Endodermal cell (in vitro differentiated cells): Measurements from ENCODE around the gene C1QTNF8. TPM values are rescaled to one million over a fixed set of nuclear protein-coding genes. Genes with fewer than 3 reads are reported as not detected.
"Not testable (repeated sequence)": the region's sequence is repeated elsewhere in the genome, so short reads cannot be mapped to it uniquely, and the experiment has no call there.

Source experiments
- DNase-seq: peaks from one replicate; pipeline ENCODE4 v3.0.0-alpha.2; 2017
- H3K27ac ChIP-seq: 2 replicates; pipeline ENCODE4 v1.5.1; 2013; ENCODE audit warnings: mild to moderate bottlenecking, low read depth, low read length, moderate library complexity
- H3K27me3 ChIP-seq: 2 replicates; pipeline ENCODE4 v1.6.1; 2013; ENCODE audit warnings: mild to moderate bottlenecking, low read length, moderate library complexity; ENCODE audit not compliant: insufficient read depth, control insufficient read depth, poor library complexity, severe bottlenecking
- H3K36me3 ChIP-seq: 2 replicates; pipeline ENCODE4 v1.7.0; 2013; ENCODE audit warnings: mild to moderate bottlenecking, low read length, moderate library complexity; ENCODE audit not compliant: control insufficient read depth, insufficient read depth
- H3K4me1 ChIP-seq: one replicate; pipeline ENCODE4 v1.7.0; 2013; ENCODE audit warnings: low read length; ENCODE audit not compliant: control insufficient read depth, insufficient read depth
- H3K4me3 ChIP-seq: 2 replicates; pipeline ENCODE4 v1.5.1; 2013; ENCODE audit warnings: mild to moderate bottlenecking, low read length, moderate library complexity
- H3K9ac ChIP-seq: 2 replicates; pipeline ENCODE4 v1.6.1; 2013; ENCODE audit warnings: mild to moderate bottlenecking, low read length, moderate library complexity; ENCODE audit not compliant: poor library complexity, severe bottlenecking; ENCODE audit errors: extremely low read depth
- H3K9me3 ChIP-seq: 2 replicates; pipeline ENCODE4 v1.6.1; 2013; ENCODE audit warnings: mild to moderate bottlenecking, low read length, moderate library complexity; ENCODE audit not compliant: control insufficient read depth
- H3K27ac Mint-ChIP-seq: 2 replicates; pipeline ENCODE4 v1.8.0; 2020; ENCODE audit warnings: mixed read lengths
- H3K27me3 Mint-ChIP-seq: 2 replicates; pipeline ENCODE4 v1.8.0; 2021; ENCODE audit warnings: mild to moderate bottlenecking, mixed read lengths; ENCODE audit not compliant: insufficient read depth
- H3K36me3 Mint-ChIP-seq: 2 replicates; pipeline ENCODE4 v1.8.0; 2020; ENCODE audit warnings: low read depth, mixed read lengths
- H3K4me1 Mint-ChIP-seq: 2 replicates; pipeline ENCODE4 v1.8.0; 2020; ENCODE audit warnings: mixed read lengths
- H3K4me3 Mint-ChIP-seq: 2 replicates; pipeline ENCODE4 v1.8.0; 2020; ENCODE audit warnings: mild to moderate bottlenecking, moderate library complexity, mixed read lengths
- H3K9me3 Mint-ChIP-seq: 2 replicates; pipeline ENCODE4 v1.8.0; 2020; ENCODE audit warnings: mild to moderate bottlenecking, mixed read lengths
- CTCF ChIP-seq: fragments of 200-600 bp; sonication (generic); conservative IDR thresholded peaks from 2 replicates; pipeline ENCODE4 v1.5.0; 2021; ENCODE audit warnings: antibody characterized with exemption, mild to moderate bottlenecking
- WGBS, 2 experiments: methylation state at CpG; one replicate each; pipeline versions ENCODE4 v1.1.5 to v1.1.7; 2013; ENCODE audit warnings: missing lambda C conversion rate in 2 of 2, mixed read lengths in 1 of 2; ENCODE audit not compliant: insufficient coverage in 1 of 2, insufficient read length in 1 of 2; 5-methylcytosine and 5-hydroxymethylcytosine counted together
- total RNA-seq, 2 donors: library from RNA; stranded (reverse); fragmentation: NEBNext Ultra II Directional in 1 of 2; extraction: Animal tissue kit (Norgen Biotek cat#: 25700) in 1 of 2; gene quantifications; 2 replicates in 1 of 2; 3 replicates in 1 of 2; pipeline ENCODE4 v1.2.1, GENCODE V29; 2021

C1QTNF8 gene
- total RNA-seq, 2 donors from 2014 or later, result 0.15 to 0.20 TPM

DNA sequence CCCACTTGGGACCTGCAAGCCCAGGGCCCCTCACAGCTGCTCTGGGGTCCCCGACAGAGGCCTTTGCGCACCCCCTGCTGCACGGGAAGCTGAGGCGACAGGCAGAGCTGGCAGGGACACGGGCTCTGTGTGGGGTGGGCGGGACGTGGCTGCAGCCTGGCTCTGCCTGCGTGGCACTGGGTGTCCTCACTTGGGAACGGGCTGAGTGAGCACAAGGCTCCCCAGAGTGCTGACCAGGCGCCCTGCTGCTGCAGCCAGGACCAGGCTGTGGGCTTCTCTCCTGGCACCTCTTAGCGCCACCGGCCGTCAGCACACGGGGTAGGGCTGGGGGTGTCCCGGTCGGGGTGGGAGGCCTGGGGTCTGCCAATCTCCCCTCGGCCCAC is 6.6 kb downstream of the C1QTNF8 start:
- H3K27ac Mint-ChIP-seq, result no peak overlapping the region
- peaks cover 7% of the 10 kb centered on the region for H3K27me3 Mint-ChIP-seq
- no peaks in the 10 kb centered on the region for H3K27me3 ChIP-seq
- H3K4me1 Mint-ChIP-seq, result peaks cover 7% of the 10 kb centered on the region
- no peak for TF ChIP-seq CTCF
- H3K9ac ChIP-seq, result no peak overlapping the region
- DNase-seq, result no peak
- H3K4me1 ChIP-seq, result peaks cover 26% of the 10 kb centered on the region
- no peak overlapping the region for H3K4me3 Mint-ChIP-seq
- no peaks in the 10 kb centered on the region for H3K36me3 ChIP-seq
- peaks cover 20% of the 10 kb centered on the region for H3K9me3 Mint-ChIP-seq
- no peak overlapping the region for H3K27ac ChIP-seq
- WGBS, 2 experiments, result 89 to 96% methylated on average over 16 to 17 of the region's 17 CpGs
- peaks cover 9% of the 10 kb centered on the region for H3K9me3 ChIP-seq
- no peaks in the 10 kb centered on the region for H3K36me3 Mint-ChIP-seq
- no peak overlapping the region for H3K4me3 ChIP-seq

DNA sequence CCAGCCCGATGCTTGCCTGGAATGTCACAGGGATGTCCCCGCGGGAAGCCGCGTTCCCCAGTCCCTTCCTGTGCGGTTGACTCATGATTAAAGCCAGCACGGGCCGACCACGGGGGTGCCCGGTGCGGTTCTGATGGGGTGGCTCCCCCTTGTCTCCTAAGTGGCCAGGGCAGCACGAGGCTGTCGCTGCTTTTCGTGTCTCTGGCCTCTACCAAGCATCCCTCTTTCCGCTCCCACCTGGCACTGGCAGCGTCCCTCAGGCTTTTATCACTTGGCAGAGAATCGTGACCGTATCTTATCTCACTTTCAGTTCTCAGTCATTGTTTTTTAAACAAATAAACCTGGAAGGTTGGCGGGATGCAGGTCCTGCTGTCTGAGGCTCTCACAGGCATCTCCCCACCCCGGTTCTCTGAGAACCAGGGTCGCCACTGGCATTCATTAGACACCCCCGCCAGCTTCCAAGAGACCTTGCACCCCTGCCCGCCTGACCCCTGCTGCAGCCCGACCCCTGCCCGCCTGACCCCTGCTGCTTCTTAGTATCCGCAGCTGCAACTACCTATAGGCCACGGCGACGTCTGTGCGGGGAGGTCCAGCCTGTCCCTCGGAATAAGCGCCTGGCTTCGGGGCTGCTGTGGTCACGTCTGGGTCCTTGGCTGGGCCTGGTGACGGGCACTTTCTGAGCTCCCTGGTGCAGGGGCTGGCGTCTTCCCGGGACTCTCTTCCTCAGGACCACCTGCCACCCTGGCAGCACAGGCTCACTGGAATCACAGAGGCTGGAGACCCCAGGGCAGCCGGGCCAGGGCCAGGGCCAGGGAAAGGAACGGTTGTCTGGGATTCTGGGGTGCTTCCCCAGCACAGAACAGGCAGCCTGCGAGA is 7.5 kb downstream of the C1QTNF8 start:
- peaks cover 9% of the 10 kb centered on the region for H3K9me3 ChIP-seq
- WGBS, 2 experiments, result 68 to 75% methylated on average over 31 to 40 of the region's 40 CpGs
- Mint-ChIP-seq H3K36me3 (no peaks in the 10 kb centered on the region), H3K9me3 (peaks cover 24% of the 10 kb centered on the region), H3K27me3 (peaks cover 7% of the 10 kb centered on the region), H3K27ac (peak overlapping the region; percentile 86), H3K4me3 (no peak overlapping the region), H3K4me1 (peaks cover 7% of the 10 kb centered on the region)
- no peak for DNase-seq
- peaks cover 26% of the 10 kb centered on the region for H3K4me1 ChIP-seq
- no peaks in the 10 kb centered on the region for H3K27me3 ChIP-seq
- H3K9ac ChIP-seq, result peak overlapping the region; percentile 20
- H3K36me3 ChIP-seq, result no peaks in the 10 kb centered on the region
- no peak overlapping the region for H3K4me3 ChIP-seq
- peak overlapping the region; percentile 36 for H3K27ac ChIP-seq
- no peak for TF ChIP-seq CTCF

- H3K27ac Mint-ChIP-seq, H3K9ac ChIP-seq, H3K9me3 ChIP-seq, H3K4me3 Mint-ChIP-seq, H3K4me1 Mint-ChIP-seq, H3K36me3 Mint-ChIP-seq, DNase-seq, H3K27me3 ChIP-seq, H3K4me3 ChIP-seq, H3K27ac ChIP-seq, H3K36me3 ChIP-seq, H3K27me3 Mint-ChIP-seq: not testable (repeated sequence)
- peaks cover 26% of the 10 kb centered on the region for H3K4me1 ChIP-seq
- 93 to 96% methylated on average over 7 to 9 of the region's 10 CpGs for WGBS, 2 experiments
- H3K9me3 Mint-ChIP-seq, result peaks cover 18% of the 10 kb centered on the region
Observed at GRCh38 chr16:1086443-1086842, 9.6 kb downstream of the C1QTNF8 start.
